Ishikawa (cell line): Measurements from ENCODE around the gene ACKR3.

ENCODE experiments used
- CREB1 ChIP-seq: IDR thresholded peaks from 2 replicates; pipeline ENCODE4 v1.6.1; 2012; ENCODE audit warnings: low read depth
- MAX ChIP-seq: IDR thresholded peaks from 2 replicates; pipeline ENCODE4 v1.6.1; 2012
- RAD21 ChIP-seq: IDR thresholded peaks from 2 replicates; pipeline ENCODE4 v1.6.1; 2012; ENCODE audit warnings: low read depth
- TAF1 ChIP-seq: IDR thresholded peaks from 2 replicates; pipeline ENCODE4 v1.6.1; 2012; ENCODE audit warnings: low read depth, mild to moderate bottlenecking
- TCF12 ChIP-seq: IDR thresholded peaks from 2 replicates; pipeline ENCODE4 v1.6.1; 2012; ENCODE audit warnings: low read depth

- no peak for TF ChIP-seq RAD21
- no peak for TF ChIP-seq TCF12
- no peak for TF ChIP-seq CREB1
- TF ChIP-seq MAX = no peak
- TF ChIP-seq TAF1 = no peak
Measured at GRCh38 chr2:236551471-236552211, 18.0 kb upstream of the ACKR3 start.
